ENCODE data around the gene ARHGAP6.
"Not testable (repeated sequence)": the region's sequence is repeated elsewhere in the genome, so short reads cannot be mapped to it uniquely, and the experiment has no call there.

ARHGAP6 gene

DNA sequence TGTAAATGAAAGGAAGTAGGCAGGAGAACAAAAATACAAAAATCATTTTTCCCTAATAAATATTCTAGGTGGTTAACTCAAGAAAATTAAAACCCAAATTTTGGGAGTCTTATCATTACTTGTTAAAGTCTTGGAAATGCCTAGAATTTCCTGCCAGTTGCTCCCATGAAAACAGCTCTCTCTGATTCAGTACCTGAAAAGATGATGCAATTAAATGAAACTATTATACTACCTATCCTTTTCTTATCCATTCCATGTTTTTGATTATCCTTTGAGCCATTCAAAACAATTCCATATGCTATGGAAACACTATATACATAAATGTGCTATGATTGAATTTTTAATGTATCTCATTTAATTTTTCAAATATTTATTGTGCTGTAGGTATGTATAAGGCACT lies 423.0 kb downstream of the ARHGAP6 start:
- no peak overlapping the region for H3K27ac ChIP-seq
- peaks cover 0 to 18% (median 0%) of the 10 kb centered on the region in 4 donors for H3K4me1 ChIP-seq
- no peaks in the 10 kb centered on the region for H3K36me3 ChIP-seq
- H3K9me3 ChIP-seq: no peaks in the 10 kb centered on the region
- no peak overlapping the region for H3K4me3 ChIP-seq
- TF ChIP-seq CTCF (IDR thresholded peaks at IDR 0.05): no peak
- DNase-seq: no peak
- no peaks in the 10 kb centered on the region for H3K27me3 ChIP-seq
- intact Hi-C loops (cut with DNase I; ENCODE audit: low total_unique reads): no loop called here

- H3K4me3 ChIP-seq: no peak overlapping the region
- H3K9me3 ChIP-seq: no peaks in the 10 kb centered on the region
- TF ChIP-seq CTCF (IDR thresholded peaks at IDR 0.05): no peak
- no peaks in the 10 kb centered on the region for H3K36me3 ChIP-seq
- intact Hi-C loops (cut with DNase I; ENCODE audit: low total_unique reads): no loop called here
- peak in 1 of 2 donors; percentile 20 for DNase-seq
- H3K27me3 ChIP-seq: no peaks in the 10 kb centered on the region
- H3K27ac ChIP-seq: no peak overlapping the region
- peaks cover 0 to 18% (median 0%) of the 10 kb centered on the region in 4 donors for H3K4me1 ChIP-seq
These were observed 424.0 kb downstream of the ARHGAP6 start for GRCh38 chrX:11241720-11242119.

GRCh38 chrX:11239230-11239629 lies 426.5 kb downstream of the ARHGAP6 start:
- DNase-seq: no peak
- Histone ChIP-seq H3K9me3 (peaks cover 0 to 3% (median 0%) of the 10 kb centered on the region in 3 donors), H3K36me3 (no peaks in the 10 kb centered on the region), H3K4me3 (no peak overlapping the region), H3K4me1 (peaks cover 0 to 8% (median 0%) of the 10 kb centered on the region in 4 donors), H3K27ac (no peak overlapping the region), H3K27me3 (no peaks in the 10 kb centered on the region)
- intact Hi-C loops (cut with DNase I; ENCODE audit: low total_unique reads): no loop called here
- no peak for TF ChIP-seq CTCF (IDR thresholded peaks at IDR 0.05)

DNA sequence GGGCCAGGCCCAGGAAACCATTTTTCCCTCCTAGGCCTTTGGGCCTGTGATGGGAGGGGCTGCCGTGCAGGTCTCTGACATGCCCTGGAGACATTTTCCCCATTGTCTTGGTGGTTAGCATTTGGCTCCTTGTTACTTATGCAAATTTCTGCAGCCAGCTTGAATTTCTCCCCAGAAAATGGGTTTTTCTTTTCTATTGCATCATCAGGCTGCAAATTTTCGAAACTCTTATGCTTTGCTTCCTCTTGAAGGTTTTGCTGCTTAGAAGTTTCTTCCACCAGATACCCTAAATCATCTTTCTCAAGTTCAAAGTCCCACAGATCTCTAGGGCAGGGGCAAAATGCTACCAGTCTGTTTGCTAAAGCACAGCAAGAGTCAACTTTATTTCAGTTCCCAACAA lies 430.3 kb downstream of the ARHGAP6 start:
- H3K27me3 ChIP-seq; H3K4me1 ChIP-seq; H3K36me3 ChIP-seq; H3K9me3 ChIP-seq; H3K27ac ChIP-seq; H3K4me3 ChIP-seq; DNase-seq; intact Hi-C loops (cut with DNase I; ENCODE audit: low total_unique reads): not testable (repeated sequence)

GRCh38 chrX:11215191-11215921 lies 450.4 kb downstream of the ARHGAP6 start:
- Histone ChIP-seq H3K36me3 (no peaks in the 10 kb centered on the region), H3K27me3 (no peaks in the 10 kb centered on the region), H3K27ac (no peak overlapping the region), H3K9me3 (peaks cover 0 to 5% (median 0%) of the 10 kb centered on the region in 3 donors), H3K4me1 (no peaks in the 10 kb centered on the region), H3K4me3 (no peak overlapping the region)
- TF ChIP-seq CTCF (IDR thresholded peaks at IDR 0.05): no peak
- intact Hi-C loops (cut with DNase I; ENCODE audit: low total_unique reads): no loop called here
- DNase-seq: no peak

DNA sequence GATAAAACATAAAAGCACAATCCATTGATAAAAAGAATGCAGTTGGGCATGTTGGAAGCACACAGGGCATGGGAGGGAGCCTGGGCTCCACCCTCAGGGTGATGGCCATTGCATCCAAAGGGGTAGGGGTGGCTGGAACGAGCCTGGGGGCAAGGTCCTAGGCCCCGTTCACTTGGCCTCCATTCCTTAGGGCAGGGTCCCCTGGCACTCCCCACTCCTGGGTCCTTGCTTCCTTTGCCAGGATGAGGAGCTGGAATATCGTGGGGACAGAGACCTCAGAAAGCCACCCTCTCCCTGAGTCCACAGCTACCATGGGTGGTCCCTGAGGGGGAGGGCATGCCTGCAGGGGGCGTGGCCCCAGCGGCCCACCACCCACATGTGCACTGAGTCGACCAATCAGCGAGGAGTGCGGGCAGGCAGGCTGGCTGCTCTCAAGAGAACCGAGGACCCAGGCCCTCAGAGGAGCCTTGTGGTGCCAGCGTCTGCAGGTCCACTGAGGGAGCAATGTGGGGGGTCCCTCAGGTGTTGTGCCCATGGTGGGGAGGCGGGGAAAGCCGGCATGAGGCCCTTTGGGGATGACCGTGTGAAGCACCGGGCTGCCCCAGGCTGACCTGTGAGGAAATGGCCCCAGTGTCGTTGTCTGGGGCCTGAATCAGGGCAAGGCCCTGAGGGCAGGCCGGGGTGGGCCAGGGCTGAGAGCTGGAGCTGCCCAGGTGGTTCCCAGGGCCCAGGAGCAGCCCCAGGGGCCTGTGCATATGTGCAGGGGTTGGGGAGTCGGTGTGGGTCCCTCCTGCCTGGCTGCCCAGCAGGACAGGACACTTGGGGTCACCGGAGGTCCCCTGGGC lies 451.2 kb downstream of the ARHGAP6 start:
- Histone ChIP-seq H3K4me3 (no peak overlapping the region), H3K4me1 (no peaks in the 10 kb centered on the region)

More for the DNA sequence above, 451.2 kb downstream of the ARHGAP6 start:
- peaks cover 0 to 5% (median 0%) of the 10 kb centered on the region in 3 donors for H3K9me3 ChIP-seq
- H3K36me3 ChIP-seq: no peaks in the 10 kb centered on the region
- DNase-seq: no peak
- intact Hi-C loops (cut with DNase I; ENCODE audit: low total_unique reads): no loop called here
- no peaks in the 10 kb centered on the region for H3K27me3 ChIP-seq
- no peak for TF ChIP-seq CTCF (IDR thresholded peaks at IDR 0.05)
- no peak overlapping the region for H3K27ac ChIP-seq
